GM12891 (cell line): ENCODE measurements around the gene ADAMTS5.

ENCODE experiments used
- PAX5 ChIP-seq: IDR thresholded peaks from 2 replicates; pipeline ENCODE4 v1.6.1; 2011; ENCODE audit warnings: low read length, moderate library complexity, mild to moderate bottlenecking; ENCODE audit not compliant: insufficient read depth, severe bottlenecking
- POLR2A ChIP-seq: IDR thresholded peaks from 2 replicates; pipeline ENCODE4 v1.6.1; 2011; ENCODE audit warnings: low read depth, low read length, control low read depth
- POLR2AphosphoS5 ChIP-seq: IDR thresholded peaks from 2 replicates; pipeline ENCODE4 v1.6.1; 2011; ENCODE audit warnings: low read depth, low read length, control low read depth
- POU2F2 ChIP-seq: IDR thresholded peaks from 2 replicates; pipeline ENCODE4 v1.6.1; 2011; ENCODE audit warnings: low read depth, mild to moderate bottlenecking, control low read depth, low read length, moderate library complexity
- SPI1 ChIP-seq: IDR thresholded peaks from 2 replicates; pipeline ENCODE4 v1.6.1; 2011; ENCODE audit warnings: low read depth, low read length, control low read depth
- TAF1 ChIP-seq: IDR thresholded peaks from 2 replicates; pipeline ENCODE4 v1.6.1; 2011; ENCODE audit warnings: low read depth, low read length, control low read depth

- TF ChIP-seq POLR2AphosphoS5 (no peak), POLR2A (no peak), TAF1 (no peak), PAX5 (no peak), SPI1 (no peak), POU2F2 (no peak)
These were observed 2.6 kb downstream of the ADAMTS5 start for GRCh38 chr21:26964170-26964778.
